Thymus (tissue), 11 donors: ENCODE results near the gene MED4. TPM values are rescaled to one million over a fixed set of nuclear protein-coding genes. Genes with fewer than 3 reads are reported as not detected.
"Not testable (repeated sequence)": the region's sequence is repeated elsewhere in the genome, so short reads cannot be mapped to it uniquely, and the experiment has no call there.

Experiments used
- DNase-seq, 9 donors: peaks; one replicate each; pipeline ENCODE4 v3.0.0-alpha.2; 2013; ENCODE audit warnings: low spot score in 9 of 9, low read depth in 6 of 9, missing footprints in 1 of 9
- H3K27ac ChIP-seq, 2 donors: one replicate each; pipeline ENCODE4 v1.5.1; 2013; ENCODE audit warnings: control low read depth in 1 of 2, low read depth in 1 of 2, low read length in 1 of 2, mild to moderate bottlenecking in 1 of 2, moderate library complexity in 1 of 2
- H3K27me3 ChIP-seq, 2 donors: one replicate each; pipeline ENCODE4 v1.5.1; 2013; ENCODE audit warnings: low read length in 1 of 2; ENCODE audit not compliant: control insufficient read depth in 2 of 2, insufficient read depth in 1 of 2
- H3K36me3 ChIP-seq, 2 donors: one replicate each; pipeline ENCODE4 v1.5.1; 2013; ENCODE audit warnings: low read length in 1 of 2, mild to moderate bottlenecking in 1 of 2, moderate library complexity in 1 of 2; ENCODE audit not compliant: control insufficient read depth in 2 of 2, insufficient read depth in 2 of 2
- H3K4me1 ChIP-seq, 2 donors: one replicate each; pipeline ENCODE4 v1.5.1; 2013; ENCODE audit warnings: low read length in 2 of 2; ENCODE audit not compliant: control insufficient read depth in 2 of 2, insufficient read depth in 2 of 2
- H3K4me3 ChIP-seq, 2 donors: one replicate each; pipeline ENCODE4 v1.5.1; 2013; ENCODE audit warnings: low read length in 2 of 2, control low read depth in 1 of 2, mild to moderate bottlenecking in 1 of 2
- H3K9me3 ChIP-seq, 2 donors: one replicate each; pipeline ENCODE4 v1.5.1; 2013; ENCODE audit warnings: low read length in 1 of 2, mild to moderate bottlenecking in 1 of 2; ENCODE audit not compliant: control insufficient read depth in 2 of 2, insufficient read depth in 1 of 2
- WGBS: extraction: QIAGEN DNeasy Blood & Tissue Kit; methylation state at CpG from one replicate; pipeline ENCODE4 v1.1.7; 2013; 5-methylcytosine and 5-hydroxymethylcytosine counted together
- polyA plus RNA-seq: library from polyadenylated mRNA; stranded (reverse); fragments of 200-250 nt; gene quantifications from one replicate; pipeline ENCODE4 v1.2.3, GENCODE V29; 2013
- total RNA-seq: library from RNA; stranded (reverse); fragments of 120-200 nt; gene quantifications from one replicate; pipeline ENCODE4 v1.2.4, GENCODE V29; 2013
- donor health status: healthy.

MED4 gene
- total and polyA plus RNA-seq, 2 donors = 45.3 to 97.3 TPM

DNA sequence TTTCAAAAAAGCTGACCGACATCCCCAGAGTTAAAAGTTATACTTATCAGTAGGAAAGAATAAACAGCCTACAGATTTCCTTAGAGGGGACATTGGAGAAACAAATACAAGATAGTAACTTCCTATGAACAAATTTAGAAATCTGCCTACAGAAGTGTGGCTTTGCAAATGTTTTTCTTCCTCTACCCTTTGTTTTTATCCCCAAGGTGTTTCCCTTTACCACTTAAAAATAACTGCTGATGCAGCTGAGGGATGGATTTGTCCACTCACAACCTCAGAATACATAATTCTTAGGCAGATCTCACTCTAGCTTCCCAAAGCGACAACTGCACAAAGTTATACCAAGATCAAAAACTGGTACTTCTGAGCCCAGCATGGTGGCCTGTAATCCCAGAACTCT lies 20.9 kb downstream of the MED4 start:
- Histone ChIP-seq H3K9me3 (peaks cover 13 to 28% of the 10 kb centered on the region in 2 donors), H3K4me1 (no peaks in the 10 kb centered on the region), H3K36me3 (peaks cover 56 to 76% of the 10 kb centered on the region in 2 donors), H3K27me3 (no peaks in the 10 kb centered on the region), H3K27ac (no peak overlapping the region), H3K4me3 (no peak overlapping the region)
- DNase-seq = no peak
- WGBS = over 99% methylated on average over 2 of the region's 2 CpGs

DNA sequence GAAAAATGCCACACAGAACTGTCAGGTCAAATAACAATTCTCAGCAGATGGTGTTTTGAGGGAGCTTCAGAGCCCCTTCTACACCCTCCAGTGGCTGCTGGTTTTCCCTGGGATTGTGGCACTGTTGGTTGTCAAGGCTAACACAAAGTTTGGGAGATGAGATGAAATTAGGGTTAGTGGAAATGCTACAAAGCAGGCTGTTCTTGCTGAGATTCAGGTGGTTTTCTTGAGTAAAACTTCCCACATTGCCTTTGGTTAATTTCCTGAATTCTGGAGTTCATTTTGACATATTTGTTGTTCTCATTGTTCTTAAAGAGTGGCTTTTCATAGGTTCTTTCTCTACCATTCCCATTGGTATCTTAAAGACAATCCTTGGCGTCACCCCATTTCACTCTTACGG lies 22.1 kb downstream of the MED4 start:
- DNase-seq = no peak
- 100% methylated on average over 2 of the region's 2 CpGs for WGBS
- Histone ChIP-seq H3K4me1 (no peaks in the 10 kb centered on the region), H3K27me3 (no peaks in the 10 kb centered on the region), H3K36me3 (peaks cover 50 to 70% of the 10 kb centered on the region in 2 donors), H3K27ac (no peak overlapping the region), H3K4me3 (no peak overlapping the region), H3K9me3 (peaks cover 13 to 25% of the 10 kb centered on the region in 2 donors)

DNA sequence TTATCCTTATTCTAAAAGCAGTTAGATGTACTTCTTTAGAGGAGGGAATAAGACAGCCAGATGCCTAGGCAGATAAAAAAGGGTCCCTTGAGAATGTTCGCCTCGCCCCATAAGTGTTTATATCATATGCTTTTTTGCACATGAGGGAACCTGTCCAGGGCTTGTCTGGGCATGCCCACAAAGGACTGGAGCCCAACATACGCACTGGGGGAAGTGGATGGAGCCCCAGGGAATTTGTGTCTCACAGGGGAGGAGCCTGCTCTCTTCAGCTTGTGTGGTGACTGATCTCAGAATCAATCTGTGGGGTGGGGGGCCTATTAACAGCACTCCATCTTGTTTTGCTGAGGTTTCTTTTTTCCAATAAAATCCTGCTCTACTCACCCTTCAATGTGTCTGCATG lies 22.6 kb downstream of the MED4 start:
- DNase-seq = no peak
- Histone ChIP-seq H3K27ac (no peak overlapping the region), H3K4me1 (no peaks in the 10 kb centered on the region), H3K9me3 (peaks cover 13 to 25% of the 10 kb centered on the region in 2 donors), H3K36me3 (peaks cover 48 to 71% of the 10 kb centered on the region in 2 donors), H3K27me3 (no peaks in the 10 kb centered on the region), H3K4me3 (no peak overlapping the region)
- WGBS = 99% methylated on average over 3 of the region's 3 CpGs

GRCh38 chr13:48070942-48071341 lies 24.0 kb downstream of the MED4 start:
- Histone ChIP-seq H3K9me3 (peaks cover 13 to 33% of the 10 kb centered on the region in 2 donors), H3K4me3 (no peak overlapping the region), H3K36me3 (peaks cover 54 to 71% of the 10 kb centered on the region in 2 donors), H3K27me3 (no peaks in the 10 kb centered on the region), H3K4me1 (no peaks in the 10 kb centered on the region), H3K27ac (no peak overlapping the region)
- 90% methylated on average over 5 of the region's 5 CpGs for WGBS
- DNase-seq = no peak

GRCh38 chr13:48069573-48069972 lies 25.3 kb downstream of the MED4 start:
- H3K36me3 ChIP-seq = peaks cover 48 to 63% of the 10 kb centered on the region in 2 donors
- DNase-seq = peak in 1 of 9 donors; percentile 21

GRCh38 chr13:48068952-48069351 lies 26.0 kb downstream of the MED4 start:
- 99% methylated on average over 2 of the region's 2 CpGs for WGBS
- Histone ChIP-seq H3K27me3 (no peaks in the 10 kb centered on the region), H3K9me3 (peaks cover 11 to 36% of the 10 kb centered on the region in 2 donors), H3K36me3 (peaks cover 42 to 57% of the 10 kb centered on the region in 2 donors), H3K27ac (no peak overlapping the region), H3K4me3 (no peak overlapping the region), H3K4me1 (no peaks in the 10 kb centered on the region)
- no peak for DNase-seq

More at GRCh38 chr13:48069573-48069972, 25.3 kb downstream of the MED4 start:
- Histone ChIP-seq H3K27me3 (no peaks in the 10 kb centered on the region), H3K4me3 (no peak overlapping the region), H3K9me3 (peaks cover 13 to 36% of the 10 kb centered on the region in 2 donors), H3K4me1 (no peaks in the 10 kb centered on the region), H3K27ac (no peak overlapping the region)
- WGBS = 99% methylated on average over 1 of the region's 1 CpG

- no peak overlapping the region for H3K27ac ChIP-seq
- no peak overlapping the region for H3K4me3 ChIP-seq
- H3K9me3 ChIP-seq = peaks cover 11 to 31% of the 10 kb centered on the region in 2 donors
- DNase-seq = no peak
- H3K4me1 ChIP-seq = no peaks in the 10 kb centered on the region
- peaks cover 34 to 48% of the 10 kb centered on the region in 2 donors for H3K36me3 ChIP-seq
- no peaks in the 10 kb centered on the region for H3K27me3 ChIP-seq
Observed at GRCh38 chr13:48068036-48068435, 26.9 kb downstream of the MED4 start.

- no peak for DNase-seq
- WGBS = 98% methylated on average over 3 of the region's 3 CpGs
- peaks cover 18 to 32% of the 10 kb centered on the region in 2 donors for H3K36me3 ChIP-seq
- H3K4me1 ChIP-seq = no peaks in the 10 kb centered on the region
- H3K27ac ChIP-seq = no peak overlapping the region
- no peaks in the 10 kb centered on the region for H3K27me3 ChIP-seq
- H3K9me3 ChIP-seq = peaks cover 3 to 22% of the 10 kb centered on the region in 2 donors
- H3K4me3 ChIP-seq = no peak overlapping the region
Observed at GRCh38 chr13:48066310-48066989, 28.5 kb downstream of the MED4 start.

GRCh38 chr13:48059951-48060350 lies 35.0 kb downstream of the MED4 start:
- H3K4me1 ChIP-seq, H3K27me3 ChIP-seq, H3K27ac ChIP-seq, H3K4me3 ChIP-seq, DNase-seq, H3K36me3 ChIP-seq, H3K9me3 ChIP-seq: not testable (repeated sequence)
- 80% methylated on average over 5 of the region's 5 CpGs for WGBS
